ENCODE data around the gene KCTD7. TPM values are rescaled to one million over a fixed set of nuclear protein-coding genes. Genes with fewer than 3 reads are reported as not detected.

Gene KCTD7
- total and polyA plus RNA-seq, 2 of the 4 experiments (the other 2 are of a cell fraction): 6.1 to 12.8 TPM

GRCh38 chr7:66664590-66665293 is 36.1 kb downstream of the KCTD7 start:
- no peak overlapping the region for H2AK5ac ChIP-seq (ENCODE audit: low read depth, low read length)
- no peaks in the 10 kb centered on the region for H3K27me3 ChIP-seq (ENCODE audit: control insufficient read depth, insufficient read depth, low read length)
- no peak overlapping the region for H4K5ac ChIP-seq (ENCODE audit: low read depth, low read length)
- H3K36me3 ChIP-seq (ENCODE audit: control insufficient read depth, insufficient read depth, low read length): peaks cover 32% of the 10 kb centered on the region
- no peak overlapping the region for H2BK20ac ChIP-seq (ENCODE audit: low read depth, low read length)
- H3K79me1 ChIP-seq (ENCODE audit: low read depth in 1 of 2, low read length in 2 of 2): peaks cover 12 to 71% of the 10 kb centered on the region in 2 experiments
- DNase-seq (no peak), ATAC-seq (ENCODE audit: low read depth) (no peak)
- in situ Hi-C loops (cut with MboI; ENCODE audit: low sequenced_read_pairs): no loop called here
- H4K91ac ChIP-seq (ENCODE audit: insufficient read depth, low read depth, low read length): no peak overlapping the region
- no peak overlapping the region for H2AK9ac ChIP-seq (replicated peaks; ENCODE audit: low read depth, low read length, poor library complexity)
- peaks cover 16% of the 10 kb centered on the region for H3K9me1 ChIP-seq (ENCODE audit: insufficient read depth, low read length)
- H3K27ac ChIP-seq (ENCODE audit: insufficient read depth, low read length): no peak overlapping the region
- H4K8ac ChIP-seq (ENCODE audit: low read depth in 2 of 2, low read length in 2 of 2): no peak overlapping the region
- H3K4me1 ChIP-seq (ENCODE audit: control insufficient read depth, insufficient read depth, low read length): no peaks in the 10 kb centered on the region
- ChIA-PET POLR2A (ENCODE audit: unreplicated experiment) (no interaction called here), CTCF (no interaction called here)
- TF ChIP-seq RAD21 (IDR thresholded peaks at IDR 0.05; ENCODE audit: low read length) (no peak), MAZ (IDR thresholded peaks at IDR 0.05; ENCODE audit: borderline replicate concordance, low read depth, low read length) (no peak), BHLHE40 (IDR thresholded peaks at IDR 0.05; ENCODE audit: low read depth, low read length) (no peak), RCOR1 (IDR thresholded peaks at IDR 0.05; ENCODE audit: insufficient replicate concordance, low read length) (no peak), FOS (IDR thresholded peaks at IDR 0.05; ENCODE audit: low read depth, low read length) (no peak), SMC3 (IDR thresholded peaks at IDR 0.05; ENCODE audit: low read depth, low read length) (no peak), CTCF (conservative IDR thresholded peaks at IDR 0.05; ENCODE audit: low read depth, low read length) (no peak)
- no peak overlapping the region for H3K4ac ChIP-seq (ENCODE audit: low read depth, low read length)
- intact Hi-C loops (cut with micrococcal nuclease): no loop called here
- H3K4me2 ChIP-seq (ENCODE audit: low read depth, low read length): no peak overlapping the region
- H3K9ac ChIP-seq (ENCODE audit: low read depth, low read length): no peak overlapping the region
- dilution Hi-C loops (cut with HindIII; ENCODE audit: low sequenced_read_pairs, unreplicated experiment): no loop called here
- no peak overlapping the region for H2AFZ ChIP-seq (replicated peaks; ENCODE audit: low read length, poor library complexity)
- no peak overlapping the region for H2BK5ac ChIP-seq (ENCODE audit: low read depth, low read length, poor library complexity, severe bottlenecking)
- H4K20me1 ChIP-seq (ENCODE audit: insufficient read depth, low read length): peaks cover 60% of the 10 kb centered on the region
- no TSS peak for BruUV-seq (replicated peaks)
- H2BK15ac ChIP-seq (ENCODE audit: low read depth, low read length): no peak overlapping the region
- H3K56ac ChIP-seq (ENCODE audit: extremely low read depth, insufficient read depth, low read length): no peak overlapping the region
- 65% methylated on average over 12 of the region's 24 CpGs; no CpG with 5 or more reads in 1 of the 2 experiments for WGBS, 2 experiments (ENCODE audit: extremely low coverage in 2 of 2, insufficient read length in 1 of 2)
- H3K4me3 ChIP-seq (ENCODE audit: insufficient read depth, low read depth, low read length): no peak overlapping the region
- no peak overlapping the region for H2BK120ac ChIP-seq (ENCODE audit: low read depth, low read length)
- no peaks in the 10 kb centered on the region for H3K9me3 ChIP-seq (ENCODE audit: control insufficient read depth, insufficient read depth, low read length)
- H3K23ac ChIP-seq (ENCODE audit: low read depth, low read length): no peak overlapping the region
- no peak overlapping the region for H3K18ac ChIP-seq (ENCODE audit: low read depth, low read length)
- H3K14ac ChIP-seq (replicated peaks; ENCODE audit: low read depth, low read length): no peak overlapping the region

Data from IMR-90 (cell line).